22Rv1 (cell line): ENCODE measurements around the gene OR5C1.

Experiments
- CTCF ChIP-seq: fragments of 450-650 bp; IDR thresholded peaks from 2 replicates; pipeline ENCODE4 v1.5.1; 2017; ENCODE audit warnings: mild to moderate bottlenecking
- ZFX ChIP-seq: fragments of 450-650 bp; IDR thresholded peaks from 2 replicates; pipeline ENCODE4 v1.6.1; 2017; ENCODE audit warnings: antibody characterized with exemption, borderline replicate concordance

DNA sequence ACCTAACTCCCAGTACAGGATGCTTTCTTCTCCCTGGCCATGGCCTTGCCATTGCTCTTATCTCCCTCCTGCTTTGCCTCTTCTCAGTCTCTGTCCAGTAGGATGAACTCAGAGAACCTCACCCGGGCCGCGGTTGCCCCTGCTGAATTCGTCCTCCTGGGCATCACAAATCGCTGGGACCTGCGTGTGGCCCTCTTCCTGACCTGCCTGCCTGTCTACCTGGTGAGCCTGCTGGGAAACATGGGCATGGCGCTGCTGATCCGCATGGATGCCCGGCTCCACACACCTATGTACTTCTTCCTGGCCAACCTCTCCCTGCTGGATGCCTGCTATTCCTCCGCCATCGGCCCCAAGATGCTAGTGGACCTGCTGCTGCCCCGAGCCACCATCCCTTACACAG is at the start of gene OR5C1:
- TF ChIP-seq CTCF (no peak), ZFX (no peak)
